Kidney epithelial cell (primary cell): ENCODE measurements around the gene CCND3. TPM values are rescaled to one million over a fixed set of nuclear protein-coding genes. Genes with fewer than 3 reads are reported as not detected.

Experiments
- DNase-seq: peaks from one replicate; pipeline ENCODE4 v3.0.0-alpha.2; 2010; ENCODE audit warnings: low read depth
- H3K27me3 ChIP-seq: 2 replicates; pipeline ENCODE4 v1.6.0; 2011; ENCODE audit warnings: low read length; ENCODE audit not compliant: control insufficient read depth, insufficient read depth
- H3K36me3 ChIP-seq: 2 replicates; pipeline ENCODE4 v1.5.1; 2011; ENCODE audit warnings: low read length; ENCODE audit not compliant: control insufficient read depth, insufficient read depth
- H3K4me3 ChIP-seq: 2 replicates; pipeline ENCODE4 v1.5.1; 2011; ENCODE audit warnings: low read depth, mild to moderate bottlenecking, control low read depth, low read length
- total RNA-seq: library from RNA; depleted of rRNA; stranded (reverse); fragments of >200 nt; gene quantifications from 2 replicates; pipeline ENCODE4 v1.2.3, GENCODE V29; 2015
- TF ChIP-seq, protein P1 (sequence below): IDR thresholded peaks from 2 replicates; pipeline ENCODE4 v1.5.1; 2011; ENCODE audit warnings: mild to moderate bottlenecking, moderate library complexity, low read length, control low read depth, inconsistent platforms; ENCODE audit not compliant: insufficient read depth, poor library complexity, severe bottlenecking

CCND3 gene
- total RNA-seq, 1 donor from 2014 or later = 29.2 TPM

DNA sequence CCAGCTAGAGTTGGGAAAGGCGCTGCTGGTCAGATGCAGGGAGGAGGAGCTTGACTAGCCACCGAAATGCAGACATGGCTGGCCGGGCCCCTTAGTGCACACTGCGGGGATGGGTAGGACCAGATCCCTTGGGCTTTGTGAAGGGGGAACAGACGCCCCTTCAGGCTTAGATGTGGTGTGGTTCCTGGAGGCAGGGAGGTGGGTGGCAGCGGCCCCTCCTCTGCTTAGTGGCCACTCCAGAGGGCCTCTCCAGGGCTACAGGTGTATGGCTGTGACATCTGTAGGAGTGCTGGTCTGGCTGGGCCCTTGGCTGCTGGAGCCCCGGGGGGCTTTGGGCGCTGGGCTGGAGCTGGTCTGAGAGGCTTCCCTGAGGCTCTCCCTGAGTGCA lies 5.9 kb downstream of the CCND3 start:
- TF ChIP-seq, protein P1, sequence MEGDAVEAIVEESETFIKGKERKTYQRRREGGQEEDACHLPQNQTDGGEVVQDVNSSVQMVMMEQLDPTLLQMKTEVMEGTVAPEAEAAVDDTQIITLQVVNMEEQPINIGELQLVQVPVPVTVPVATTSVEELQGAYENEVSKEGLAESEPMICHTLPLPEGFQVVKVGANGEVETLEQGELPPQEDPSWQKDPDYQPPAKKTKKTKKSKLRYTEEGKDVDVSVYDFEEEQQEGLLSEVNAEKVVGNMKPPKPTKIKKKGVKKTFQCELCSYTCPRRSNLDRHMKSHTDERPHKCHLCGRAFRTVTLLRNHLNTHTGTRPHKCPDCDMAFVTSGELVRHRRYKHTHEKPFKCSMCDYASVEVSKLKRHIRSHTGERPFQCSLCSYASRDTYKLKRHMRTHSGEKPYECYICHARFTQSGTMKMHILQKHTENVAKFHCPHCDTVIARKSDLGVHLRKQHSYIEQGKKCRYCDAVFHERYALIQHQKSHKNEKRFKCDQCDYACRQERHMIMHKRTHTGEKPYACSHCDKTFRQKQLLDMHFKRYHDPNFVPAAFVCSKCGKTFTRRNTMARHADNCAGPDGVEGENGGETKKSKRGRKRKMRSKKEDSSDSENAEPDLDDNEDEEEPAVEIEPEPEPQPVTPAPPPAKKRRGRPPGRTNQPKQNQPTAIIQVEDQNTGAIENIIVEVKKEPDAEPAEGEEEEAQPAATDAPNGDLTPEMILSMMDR = no peak
- no peaks in the 10 kb centered on the region for H3K27me3 ChIP-seq
- H3K36me3 ChIP-seq = peaks cover 5% of the 10 kb centered on the region
- no peak overlapping the region for H3K4me3 ChIP-seq
- no peak for DNase-seq

DNA sequence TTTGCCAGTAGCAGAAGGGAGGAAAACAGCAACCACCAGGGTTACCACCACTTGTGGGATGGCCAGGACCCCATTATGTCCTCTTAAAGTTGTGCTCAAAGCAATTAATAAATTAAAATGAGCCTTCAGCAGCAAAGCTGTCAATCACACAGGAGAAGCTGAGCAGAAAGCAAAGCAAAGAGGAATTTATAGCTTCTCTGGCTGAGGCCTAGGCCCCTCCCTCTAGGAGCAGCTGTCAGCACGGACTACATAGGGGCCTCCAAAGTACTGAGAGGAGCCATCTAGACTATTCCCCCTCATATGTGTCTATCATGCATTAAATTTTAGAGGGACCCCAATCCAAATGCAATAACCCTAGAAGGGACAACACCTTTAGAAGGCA lies 6.4 kb downstream of the CCND3 start:
- no peak for DNase-seq
- Histone ChIP-seq H3K36me3 (peaks cover 5% of the 10 kb centered on the region), H3K27me3 (no peaks in the 10 kb centered on the region), H3K4me3 (no peak overlapping the region)
- TF ChIP-seq, protein P1 = no peak

DNA sequence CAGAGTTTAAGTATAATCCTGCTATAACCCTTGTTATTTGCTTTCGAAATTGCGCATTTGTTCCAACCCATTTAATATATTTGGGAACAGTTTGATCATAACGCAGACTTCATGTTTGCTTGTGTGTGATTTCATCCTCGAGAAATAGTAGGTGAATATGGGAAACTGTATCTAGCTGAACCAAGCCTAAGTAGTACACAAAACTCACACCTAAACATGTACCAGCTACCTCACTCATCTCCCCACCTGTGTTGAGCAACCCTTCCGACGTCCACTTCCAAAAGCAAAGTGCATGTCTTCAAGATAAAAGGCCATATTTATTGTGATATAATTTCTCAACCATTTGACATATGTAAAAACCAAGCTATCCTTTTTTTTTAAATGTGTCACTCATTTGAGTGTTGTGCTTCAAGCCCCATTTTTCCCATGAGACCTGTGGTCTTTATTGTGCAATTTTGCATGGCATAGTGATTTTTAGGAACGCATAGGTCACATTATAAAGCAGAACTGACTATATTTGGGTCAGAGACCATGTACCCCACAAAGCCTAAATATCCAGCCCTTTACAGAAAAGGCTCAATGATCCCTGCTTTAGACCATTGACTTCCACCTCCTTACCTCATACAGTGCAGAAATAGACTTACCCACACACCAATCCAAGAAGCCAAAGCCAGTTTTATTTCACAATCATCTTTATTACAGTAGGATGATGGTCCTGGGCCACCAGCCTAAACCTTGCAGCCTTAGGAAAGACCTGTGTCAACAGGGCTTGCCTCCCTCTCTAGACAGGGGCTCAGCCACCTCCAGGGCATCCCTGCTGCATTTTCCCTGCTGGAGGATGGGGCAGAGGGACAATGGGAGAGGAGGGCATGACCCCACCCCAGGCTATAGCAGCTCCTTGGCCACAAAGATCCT lies 7.1 kb downstream of the CCND3 start:
- no peaks in the 10 kb centered on the region for H3K27me3 ChIP-seq
- peaks cover 5% of the 10 kb centered on the region for H3K36me3 ChIP-seq
- H3K4me3 ChIP-seq = no peak overlapping the region
- DNase-seq = no peak
- TF ChIP-seq, protein P1 = no peak

DNA sequence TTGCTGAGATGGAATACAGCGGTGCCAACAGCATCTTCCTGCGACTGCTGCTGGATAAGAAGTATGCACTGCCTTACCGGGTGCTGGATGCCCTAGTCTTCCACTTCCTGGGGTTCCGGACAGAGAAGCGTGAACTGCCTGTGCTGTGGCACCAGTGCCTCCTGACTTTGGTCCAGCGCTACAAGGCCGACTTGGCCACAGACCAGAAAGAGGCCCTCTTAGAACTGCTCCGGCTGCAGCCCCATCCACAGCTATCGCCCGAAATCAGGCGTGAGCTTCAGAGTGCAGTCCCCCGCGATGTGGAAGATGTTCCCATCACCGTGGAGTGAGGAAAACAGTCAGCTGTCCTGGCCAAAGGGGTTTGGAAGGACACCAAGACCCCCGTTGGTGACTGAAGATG lies 9.2 kb downstream of the CCND3 start:
- TF ChIP-seq, protein P1 = no peak
- no peak overlapping the region for H3K4me3 ChIP-seq
- no peaks in the 10 kb centered on the region for H3K27me3 ChIP-seq
- H3K36me3 ChIP-seq = peaks cover 5% of the 10 kb centered on the region
- no peak for DNase-seq

DNA sequence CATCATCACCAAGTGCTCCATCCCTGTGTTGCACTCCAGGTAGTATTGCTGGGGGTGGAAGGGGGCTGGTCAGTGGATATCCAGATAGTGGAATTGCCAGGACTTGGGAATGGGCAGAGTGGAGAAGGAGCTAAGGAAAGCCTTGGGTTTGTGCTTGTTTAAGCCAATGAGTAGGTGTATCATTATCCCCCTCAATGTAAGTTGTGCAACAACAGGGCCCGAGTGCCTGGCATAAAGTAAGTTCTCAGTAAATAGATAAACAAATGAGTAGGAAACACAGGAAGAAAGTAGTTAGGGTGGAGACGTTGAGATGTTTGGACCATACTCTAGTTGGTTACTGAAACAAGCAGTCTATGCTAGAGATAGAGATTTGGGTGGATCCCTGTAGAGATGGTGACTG lies 9.8 kb downstream of the CCND3 start:
- peaks cover 5% of the 10 kb centered on the region for H3K36me3 ChIP-seq
- H3K4me3 ChIP-seq = no peak overlapping the region
- DNase-seq = no peak
- no peaks in the 10 kb centered on the region for H3K27me3 ChIP-seq
- TF ChIP-seq, protein P1 = no peak

DNA sequence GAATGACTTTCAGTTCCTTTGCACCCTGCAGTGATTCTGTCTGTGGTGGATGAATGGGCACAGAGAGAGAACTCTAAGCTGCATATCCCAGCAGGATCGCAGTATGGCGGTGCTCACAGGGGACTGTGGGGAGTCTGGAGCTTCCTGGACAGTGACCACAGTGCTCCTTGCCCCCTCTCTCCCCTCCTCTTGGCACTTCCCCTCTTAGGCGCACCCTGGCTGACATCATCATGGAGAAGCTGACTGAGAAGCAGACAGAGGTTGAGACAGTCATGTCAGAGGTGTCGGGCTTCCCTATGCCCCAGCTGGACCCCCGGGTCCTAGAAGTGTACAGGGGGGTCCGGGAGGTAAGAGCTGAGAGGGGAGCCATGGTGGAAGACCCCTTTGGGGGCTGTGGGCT lies 11.7 kb downstream of the CCND3 start:
- Histone ChIP-seq H3K36me3 (peaks cover 3% of the 10 kb centered on the region), H3K4me3 (no peak overlapping the region), H3K27me3 (no peaks in the 10 kb centered on the region)
- TF ChIP-seq, protein P1 = no peak
- no peak for DNase-seq
